ENCODE measurements around the gene MORN5. TPM values are rescaled to one million over a fixed set of nuclear protein-coding genes. Genes with fewer than 3 reads are reported as not detected.

The MORN5 gene
- polyA plus RNA-seq, 10 donors: 0.26 to 0.45 (median 0.37) TPM; not detected in 6

GRCh38 chr9:122228568-122229484, 69.1 kb downstream of the MORN5 start, which contains the start of gene LHX6:
Gene LHX6, minus strand, starts transcription at chr9:122228957. Its CDS starts 217 bp downstream, at chr9:122228740.
- DNase-seq: peak in 1 of 3 donors; percentile 44

DNA sequence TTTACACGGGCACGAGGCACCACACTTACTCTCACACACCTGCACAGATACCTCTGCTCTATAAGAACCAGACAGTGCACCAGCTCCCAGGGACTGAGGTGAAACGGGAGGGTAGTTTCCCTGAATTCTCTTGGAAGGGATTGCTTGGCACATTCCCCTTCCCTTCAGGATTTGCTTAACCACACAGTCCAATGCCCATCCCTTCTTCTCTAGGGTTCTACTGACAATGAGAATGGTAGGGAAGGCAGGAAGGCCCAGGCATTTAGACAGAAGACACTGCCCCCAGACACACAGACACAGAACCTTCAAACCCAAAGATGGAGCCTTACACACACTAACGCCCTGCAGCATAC, 69.8 kb downstream of the MORN5 start:
- DNase-seq: no peak

DNA sequence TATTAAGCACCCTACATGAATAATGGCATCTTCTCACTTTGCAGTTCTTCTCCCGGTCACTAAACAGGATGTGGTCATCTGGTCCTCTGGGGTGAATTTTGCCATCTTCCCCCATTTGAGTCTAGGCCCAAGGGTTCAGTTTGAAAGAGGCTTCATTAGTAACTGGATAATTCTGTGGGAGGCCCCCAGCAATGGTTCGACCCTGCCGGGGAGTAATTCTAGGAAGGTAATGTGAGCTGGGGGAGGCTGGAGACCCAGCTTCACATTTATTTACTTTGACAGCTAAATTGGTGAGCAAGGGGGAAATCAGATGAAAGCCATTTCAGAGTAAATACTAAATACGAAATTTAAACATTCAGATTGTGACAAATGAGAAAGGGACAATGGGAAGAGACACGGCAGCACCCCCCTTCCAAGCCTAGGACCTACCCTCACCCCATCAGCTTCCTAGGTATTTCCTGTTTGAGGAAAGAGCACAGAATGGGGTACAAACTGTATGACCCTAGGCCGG, 73.1 kb downstream of the MORN5 start:
- no peak for DNase-seq

DNA sequence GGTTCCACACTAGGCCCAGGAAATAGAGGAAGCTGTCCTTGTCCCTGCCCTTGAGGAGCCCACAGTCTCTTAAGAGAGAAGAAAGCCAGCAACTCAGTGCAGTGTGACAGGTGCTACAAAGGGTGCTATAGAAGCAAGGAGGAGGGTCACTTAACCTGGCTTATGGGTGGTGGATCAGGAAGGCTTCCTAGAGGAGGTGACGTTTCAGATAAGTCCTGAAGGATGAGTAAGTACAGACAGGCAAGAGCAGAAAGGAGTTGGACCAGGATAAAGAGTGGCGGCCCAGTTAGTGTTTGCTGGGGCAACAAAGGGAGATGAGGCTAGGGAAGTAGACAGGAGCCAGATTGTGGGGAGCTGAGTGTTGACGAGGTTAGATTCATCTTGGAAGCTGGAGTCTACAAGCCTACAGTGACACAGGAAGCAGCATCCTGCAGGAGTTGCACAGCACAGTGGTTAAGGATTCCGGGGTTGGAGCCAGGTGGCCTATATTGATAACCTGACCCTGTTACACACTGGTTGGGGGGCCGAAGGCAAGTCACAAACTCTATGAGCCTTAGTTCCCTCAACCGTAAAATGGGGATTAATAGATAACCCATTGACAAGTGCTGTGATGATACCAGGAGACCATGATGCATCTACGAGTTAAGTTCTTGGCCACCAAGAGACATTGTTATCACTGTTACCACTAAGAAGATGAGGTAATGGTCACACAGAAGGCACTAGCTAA, 74.5 kb downstream of the MORN5 start:
- DNase-seq: no peak

- no peak for DNase-seq
Observed at GRCh38 chr9:122236681-122237080, 77.0 kb downstream of the MORN5 start.

GRCh38 chr9:122239722-122240121, 80.0 kb downstream of the MORN5 start:
- DNase-seq: no peak

DNA sequence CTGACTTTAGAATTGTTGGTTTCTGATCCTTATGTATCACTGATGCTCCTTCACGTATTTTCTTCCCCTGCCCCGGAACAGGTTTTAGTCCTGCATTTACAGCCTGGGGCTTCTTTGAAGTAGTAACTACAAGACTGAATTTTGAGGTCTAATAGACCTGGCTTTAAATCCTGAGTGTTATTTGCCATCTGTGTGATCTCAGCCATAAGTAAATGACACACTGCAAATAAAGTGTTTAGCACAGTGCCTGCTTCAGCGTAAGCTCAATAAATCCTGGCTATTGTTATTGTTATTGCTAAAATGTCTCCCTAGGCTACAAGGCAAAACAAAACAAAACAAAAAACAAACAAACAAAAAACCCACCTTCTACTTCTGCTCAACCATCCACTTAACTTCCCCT, 84.6 kb downstream of the MORN5 start:
- no peak for DNase-seq

- no peak for DNase-seq
Observed at GRCh38 chr9:122246666-122247065, 87.0 kb downstream of the MORN5 start.

GRCh38 chr9:122248448-122248865, 88.7 kb downstream of the MORN5 start:
- DNase-seq: no peak

Other genes with a start within 250 kb of the MORN5 start
- gene TTLL11, start 66.6 kb upstream of the MORN5 start, polyA plus RNA-seq (ENCODE audit: insufficient read length in 10 of 10): 10 to 100 TPM; 13.3 to 32.0 (median 23.8) TPM
- 10 to 100 TPM; 52.3 to 67.7 (median 56.4) TPM for gene NDUFA8, start 129 bp upstream of the MORN5 start, polyA plus RNA-seq (ENCODE audit: insufficient read length in 10 of 10)
- gene LHX6, start 69.0 kb downstream of the MORN5 start, polyA plus RNA-seq (ENCODE audit: insufficient read length in 10 of 10): 1 to 10 TPM; 3.3 to 6.8 (median 4.7) TPM
- 10 to 100 TPM; 23.2 to 37.0 (median 29.3) TPM for gene RBM18, start 104.9 kb downstream of the MORN5 start, polyA plus RNA-seq (ENCODE audit: insufficient read length in 10 of 10)
- gene MRRF, start 105.0 kb downstream of the MORN5 start, polyA plus RNA-seq (ENCODE audit: insufficient read length in 10 of 10): 10 to 100 TPM; 21.6 to 40.8 (median 27.7) TPM
- gene PTGS1, start 211.1 kb downstream of the MORN5 start, polyA plus RNA-seq (ENCODE audit: insufficient read length in 10 of 10): 10 to 100 TPM in 1 of 10 donors, 1 to 10 TPM in 9; 2.9 to 14.3 (median 5.5) TPM

Data from muscle of back (tissue), 11 donors.